ENCODE results near the gene GARIN6.

GRCh38 chr12:99627459-99627858 lies 20.1 kb upstream of the GARIN6 start:
- TF ChIP-seq CTCF (IDR thresholded peaks at IDR 0.05) (no peak), EP300 (IDR thresholded peaks at IDR 0.05) (no peak), POLR2AphosphoS5 (IDR thresholded peaks at IDR 0.05) (no peak)

All from esophagus muscularis mucosa (tissue), 4 donors.